Measurements from ENCODE around the gene TIMM13.

Gene TIMM13

DNA sequence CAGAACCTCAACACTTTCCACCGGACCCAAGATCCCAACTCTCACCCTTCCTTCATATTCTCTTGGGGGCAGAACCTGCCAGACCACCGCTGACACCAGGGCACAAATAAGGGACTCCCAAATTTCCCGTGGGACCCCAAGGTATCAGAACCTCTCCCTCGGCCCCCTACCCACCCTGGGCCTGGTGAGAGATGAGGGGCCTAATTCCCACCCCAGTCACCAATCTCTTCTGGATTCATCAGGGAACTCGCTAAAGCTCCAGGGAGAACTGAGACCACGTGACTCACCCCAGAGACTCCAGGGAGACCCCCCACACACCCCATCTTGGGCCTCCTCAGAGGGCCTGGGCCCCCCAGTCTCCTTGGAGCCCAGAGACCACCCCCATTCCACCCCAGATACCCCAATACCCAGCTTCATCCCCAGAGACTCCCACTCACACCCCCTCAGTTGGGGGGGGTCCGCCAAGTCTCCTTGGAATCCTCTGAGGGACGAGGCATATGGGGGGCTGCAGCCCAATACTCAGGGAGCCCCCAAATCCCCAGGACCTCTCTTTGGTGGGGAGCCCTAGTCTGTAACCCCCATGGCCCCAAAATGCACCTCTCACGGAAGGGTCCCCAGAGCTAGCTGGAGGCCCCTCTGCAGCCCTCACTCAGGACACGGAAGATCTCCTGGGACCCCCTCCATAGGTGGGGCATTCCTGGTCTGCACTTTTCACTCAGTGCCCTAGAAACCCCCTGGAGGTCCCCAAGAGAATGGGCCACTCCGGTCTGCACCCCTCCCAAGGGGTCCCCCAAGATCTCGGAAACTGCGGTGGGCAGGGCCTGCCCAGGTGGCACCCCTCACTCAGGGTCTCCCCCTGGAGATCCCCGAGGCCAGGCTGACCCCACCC lies 27.8 kb upstream of the TIMM13 start:
- DNase-seq = no peak

DNA sequence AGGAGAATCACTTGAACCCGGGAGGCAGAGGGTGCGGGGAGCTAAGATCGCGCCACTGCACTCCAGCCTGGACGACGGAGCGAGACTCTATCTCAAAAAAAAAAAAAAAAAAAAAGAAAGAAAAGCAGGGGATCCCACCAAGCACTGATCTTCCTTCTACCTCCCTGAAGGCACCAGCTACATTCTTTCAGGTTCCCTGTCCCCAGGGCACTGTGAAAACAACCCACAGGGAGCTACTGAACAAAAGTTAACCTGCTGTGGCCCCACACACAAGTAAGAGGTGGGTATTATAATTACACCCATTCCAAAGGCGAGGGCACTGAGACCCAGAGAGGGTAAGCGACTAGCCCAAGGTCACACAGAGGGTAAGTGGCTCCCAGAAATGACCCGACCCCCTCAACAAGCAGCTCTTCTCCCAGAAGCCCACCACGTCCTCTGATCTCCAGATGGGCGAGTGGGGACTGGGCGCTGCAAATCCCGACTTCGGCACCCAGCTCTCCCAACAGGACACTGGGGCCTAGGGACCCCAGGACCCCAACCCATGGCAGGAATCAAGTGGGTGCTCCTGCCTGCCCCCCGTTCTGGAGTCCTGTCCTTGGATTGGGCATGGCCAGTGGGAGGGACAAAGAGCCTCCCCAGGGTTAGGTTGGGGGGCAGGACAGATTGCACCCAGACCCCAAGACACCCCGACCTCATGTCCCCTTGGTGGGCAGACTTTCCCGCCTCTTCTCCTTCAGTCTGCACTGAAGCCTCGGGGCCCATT lies 27.0 kb upstream of the TIMM13 start:
- no peak for DNase-seq

DNA sequence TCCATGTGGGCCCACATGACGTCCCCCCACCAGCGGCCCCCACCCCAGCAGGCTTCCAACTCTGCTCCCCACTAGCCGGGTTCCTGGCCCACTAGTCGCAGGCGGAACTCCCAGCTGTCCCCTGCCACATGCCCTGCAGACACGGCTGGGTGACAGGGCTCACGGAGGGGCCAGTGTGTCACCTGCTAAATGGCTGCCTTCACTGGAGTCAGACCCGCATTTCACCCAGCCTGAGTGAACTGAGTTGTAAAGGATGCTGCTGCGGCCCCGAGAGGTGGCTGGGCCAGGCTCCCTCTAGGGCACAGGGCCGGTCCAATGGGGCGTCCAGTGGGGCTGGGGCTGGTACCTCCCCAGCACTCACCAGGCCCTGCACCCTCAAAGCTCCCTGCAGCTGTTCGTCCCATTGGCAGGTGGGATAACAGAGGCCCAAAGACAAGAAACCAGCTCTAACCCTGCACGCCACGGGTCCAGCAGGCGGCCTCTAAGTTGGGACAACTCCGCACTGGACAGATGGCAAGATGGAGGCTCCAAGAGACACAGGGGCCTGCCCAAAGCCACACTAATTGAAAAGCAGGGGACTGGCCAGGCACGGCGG lies 26.1 kb upstream of the TIMM13 start:
- no peak for DNase-seq

DNA sequence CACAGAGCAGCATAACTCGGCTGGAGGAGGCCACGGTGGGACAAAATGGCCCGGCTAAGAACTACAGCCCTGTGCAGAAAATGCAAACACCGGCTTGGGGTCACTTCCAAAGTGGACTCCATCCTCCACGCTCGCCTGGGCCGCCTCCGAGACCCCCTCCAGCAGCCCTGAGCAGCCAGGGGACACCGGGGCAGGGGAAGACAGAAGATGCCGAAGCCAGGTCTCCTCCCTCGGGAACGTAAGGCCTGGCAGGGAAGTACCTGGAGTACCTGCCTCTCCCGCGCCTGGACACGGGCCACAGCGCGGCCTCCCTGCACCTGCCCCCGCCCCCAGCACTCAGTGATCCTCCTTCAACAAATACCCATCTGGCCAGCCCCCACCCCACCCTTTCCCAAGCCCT lies 24.4 kb upstream of the TIMM13 start:
- DNase-seq = no peak

DNA sequence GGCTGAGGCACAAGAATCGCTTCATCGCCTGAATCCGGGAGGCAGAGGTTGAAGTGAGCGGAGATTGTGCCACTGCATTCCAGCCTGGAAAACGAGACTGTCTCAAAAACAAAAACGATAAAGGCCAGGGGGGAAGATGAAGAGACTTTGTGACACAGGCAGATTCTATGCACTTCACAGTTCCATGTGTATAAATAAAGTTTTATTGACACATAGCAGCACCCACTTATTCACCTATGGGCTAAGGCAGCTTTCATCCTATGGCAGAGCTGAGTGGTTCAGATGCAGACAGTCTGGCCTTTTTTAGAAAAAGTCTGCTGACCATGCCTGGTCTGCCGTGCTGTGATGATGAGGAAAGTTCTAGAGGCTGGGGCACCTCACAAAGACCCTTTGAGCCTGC lies 23.8 kb upstream of the TIMM13 start:
- DNase-seq = no peak

DNA sequence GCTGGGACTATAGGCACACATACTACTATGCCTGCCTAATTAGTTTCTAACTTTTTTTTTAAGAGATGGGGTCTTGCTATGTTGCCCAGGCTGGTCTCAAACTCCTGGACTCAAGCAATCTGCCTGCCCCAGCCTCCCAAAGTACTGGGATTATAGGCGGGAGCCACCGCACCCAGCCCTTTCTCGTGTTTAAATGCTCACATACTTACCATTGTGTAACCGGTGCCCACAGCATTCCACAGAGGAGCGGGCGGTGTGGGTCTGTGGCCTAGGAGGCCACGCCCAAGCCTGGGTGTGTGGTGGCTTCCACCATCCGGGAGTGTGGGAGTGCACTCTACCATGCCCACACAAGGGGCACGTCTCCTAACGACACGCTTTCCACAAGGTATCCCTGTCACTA lies 21.6 kb upstream of the TIMM13 start:
- no peak for DNase-seq

DNA sequence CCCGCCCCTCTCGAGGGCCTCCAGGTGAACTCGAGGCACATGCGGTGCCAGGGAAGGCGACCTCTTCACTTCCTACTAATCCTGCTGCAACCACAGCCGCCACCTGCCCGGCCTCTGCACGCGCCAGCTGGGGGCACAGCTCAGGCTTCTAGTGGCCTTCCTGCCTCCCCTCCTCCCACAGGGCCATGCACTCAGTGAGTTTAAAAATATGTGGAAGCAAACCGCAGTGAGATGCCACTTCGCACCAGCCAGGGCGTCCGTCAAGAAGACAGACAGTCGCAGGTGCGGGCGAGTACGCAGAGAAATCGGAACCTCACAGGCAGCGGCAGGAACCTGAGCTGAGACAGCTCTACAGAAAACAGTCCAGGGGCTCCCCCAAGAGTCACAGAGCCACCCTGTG lies 19.0 kb upstream of the TIMM13 start:
- no peak for DNase-seq

DNA sequence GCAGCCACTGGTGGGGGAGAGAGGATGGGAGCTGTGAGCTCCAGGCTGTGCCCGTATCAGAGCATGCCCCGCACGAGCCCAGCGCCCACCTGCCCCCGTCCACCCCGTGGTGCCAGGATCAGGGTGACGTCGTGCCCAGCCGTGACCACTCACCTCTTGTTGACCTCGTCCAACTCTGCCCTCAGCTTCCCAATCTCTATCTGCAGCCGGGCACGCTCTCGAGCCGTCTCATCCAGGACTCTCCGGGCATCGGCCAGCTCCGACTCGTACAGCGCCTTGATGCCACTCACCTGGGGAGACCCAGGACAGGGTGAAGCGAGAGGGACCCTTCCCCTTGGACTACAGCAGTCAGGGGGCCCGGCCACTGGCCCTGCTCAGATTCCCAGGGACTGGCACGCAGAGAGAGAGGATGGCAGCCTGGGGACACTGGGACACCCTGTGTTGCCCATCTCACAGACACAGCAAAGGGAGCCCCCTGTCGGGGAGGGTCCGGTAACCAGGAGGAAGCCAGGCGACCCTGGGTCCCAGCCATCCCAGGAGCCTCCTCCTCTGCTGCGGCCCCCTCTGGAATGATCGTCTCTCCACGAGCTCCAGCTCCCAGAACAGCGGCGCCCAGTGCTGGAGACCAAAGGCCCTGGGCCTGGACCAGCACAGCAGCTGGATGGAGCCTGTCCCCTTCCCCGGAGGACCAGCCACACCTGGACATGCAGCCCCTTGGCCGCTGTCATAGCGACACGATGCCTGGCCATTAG lies 17.0 kb upstream of the TIMM13 start:
- no peak for DNase-seq

DNA sequence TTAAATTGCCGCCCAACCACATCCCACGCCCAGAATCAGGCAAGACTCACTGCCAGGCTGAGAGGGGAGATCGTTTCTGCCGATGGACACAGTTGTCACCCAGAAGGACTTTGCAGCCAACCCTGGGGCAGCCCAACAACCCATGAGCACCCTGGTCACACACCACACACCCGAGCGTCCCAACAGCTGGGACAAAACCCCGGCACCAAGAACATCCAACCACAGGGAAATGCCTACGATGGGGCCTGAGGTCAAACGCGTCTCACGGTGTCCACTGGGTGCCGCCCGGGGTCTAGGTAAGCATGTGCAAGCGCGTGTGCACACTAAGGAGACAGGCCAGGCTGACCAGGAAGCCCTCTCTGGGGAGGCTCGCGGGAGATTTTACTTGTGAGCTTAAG lies 16.4 kb upstream of the TIMM13 start:
- no peak for DNase-seq

DNA sequence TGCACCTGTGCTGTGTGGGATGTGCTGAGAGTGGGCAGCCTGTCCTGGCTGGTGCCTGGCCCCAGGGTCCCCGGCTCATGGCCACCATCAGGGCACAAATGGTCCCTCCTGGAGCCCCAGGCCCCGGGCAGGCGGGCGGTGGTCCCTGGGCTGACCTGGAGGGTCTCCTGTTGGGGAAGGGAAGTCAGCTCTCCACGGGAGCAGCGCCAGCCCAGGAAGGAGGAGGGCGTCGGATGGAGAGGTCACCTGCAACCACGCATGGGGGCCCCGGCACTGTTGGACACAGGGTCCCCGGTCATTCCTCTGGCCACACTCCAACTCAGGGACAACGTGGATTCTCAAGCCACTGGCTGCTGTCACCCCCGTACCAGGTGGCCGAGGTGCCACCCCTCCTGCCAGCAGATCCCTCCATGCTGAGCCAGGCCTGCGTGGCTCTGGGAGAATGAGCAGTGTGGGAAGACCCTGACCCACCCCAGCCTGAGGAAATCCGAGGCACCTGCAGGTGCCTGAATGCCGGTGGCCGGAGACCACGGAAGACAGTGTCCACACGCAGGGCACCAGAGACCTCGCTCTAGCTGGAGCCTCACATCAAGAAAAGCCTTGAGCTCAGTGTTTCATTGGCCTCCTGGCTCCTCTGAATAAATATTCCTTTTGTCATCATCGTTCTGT lies 15.9 kb upstream of the TIMM13 start:
- no peak for DNase-seq

DNA sequence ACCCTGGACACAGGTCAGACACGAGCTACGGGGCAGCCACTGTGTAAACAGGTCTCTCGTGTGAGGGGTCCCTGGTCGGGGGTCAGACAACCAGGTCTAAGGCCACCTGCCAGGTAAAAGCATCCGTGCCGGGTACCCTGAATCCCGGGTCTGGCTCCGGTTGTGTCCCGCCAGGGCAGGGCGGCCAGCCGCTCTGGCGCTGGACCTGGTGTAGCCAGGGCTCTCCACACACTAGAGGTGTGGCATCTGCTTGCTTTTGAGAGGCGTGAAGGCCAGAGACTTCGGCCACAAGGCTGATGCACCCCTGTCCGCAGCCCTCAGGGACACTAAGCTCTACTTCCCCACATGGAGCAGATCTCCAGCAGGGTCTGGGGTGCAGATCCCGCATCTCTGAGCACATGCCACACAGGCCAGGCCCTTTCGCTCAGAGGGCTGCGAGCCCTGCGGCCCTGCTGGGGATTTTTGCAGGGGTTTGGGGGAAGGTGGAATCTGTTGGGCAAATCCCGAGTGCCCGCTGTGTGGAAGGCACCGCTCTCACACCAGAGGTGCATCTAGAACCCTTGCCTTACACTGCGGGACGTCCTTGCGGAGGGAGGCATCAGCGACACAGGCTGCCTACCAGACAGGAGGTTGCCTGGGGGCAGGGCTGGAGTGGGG lies 13.8 kb upstream of the TIMM13 start:
- no peak for DNase-seq

DNA sequence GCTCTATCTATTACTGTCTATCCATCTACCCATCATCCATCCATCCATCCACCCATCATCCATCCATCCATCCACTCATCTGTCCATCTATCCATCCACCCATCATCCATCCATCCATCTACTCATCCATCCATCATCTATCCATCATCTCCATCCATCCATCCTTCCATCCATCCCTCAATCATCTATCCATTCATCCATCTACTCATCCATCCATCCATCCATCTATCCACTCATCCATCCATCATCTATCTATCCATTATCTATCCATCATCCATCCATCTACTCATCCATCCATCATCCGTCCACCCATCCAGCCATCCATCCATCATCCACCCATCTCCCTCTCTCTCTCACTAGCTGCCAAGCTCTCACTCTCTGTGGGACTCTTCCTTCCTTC lies 13.1 kb upstream of the TIMM13 start:
- DNase-seq = no peak

DNA sequence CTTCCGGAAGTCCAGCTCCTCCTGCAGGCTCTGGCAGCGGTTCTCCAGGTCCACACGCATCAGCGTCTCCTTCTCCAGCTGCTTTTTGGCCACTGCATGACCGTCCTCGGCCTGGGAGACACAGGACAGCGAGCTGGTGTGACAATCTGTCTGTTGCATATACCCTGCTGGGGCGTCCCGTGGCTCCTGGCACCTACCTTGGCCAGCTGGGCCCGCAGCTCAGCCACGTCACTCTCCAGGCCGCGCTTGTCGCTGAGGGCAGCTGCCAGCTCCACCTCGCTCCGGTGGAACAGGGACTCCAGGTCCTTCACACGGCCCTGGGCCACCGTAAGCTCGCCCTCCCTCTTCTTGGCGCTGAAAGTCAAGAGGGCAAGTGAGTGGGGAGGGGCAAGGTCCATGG lies 10.8 kb upstream of the TIMM13 start:
- DNase-seq = no peak

DNA sequence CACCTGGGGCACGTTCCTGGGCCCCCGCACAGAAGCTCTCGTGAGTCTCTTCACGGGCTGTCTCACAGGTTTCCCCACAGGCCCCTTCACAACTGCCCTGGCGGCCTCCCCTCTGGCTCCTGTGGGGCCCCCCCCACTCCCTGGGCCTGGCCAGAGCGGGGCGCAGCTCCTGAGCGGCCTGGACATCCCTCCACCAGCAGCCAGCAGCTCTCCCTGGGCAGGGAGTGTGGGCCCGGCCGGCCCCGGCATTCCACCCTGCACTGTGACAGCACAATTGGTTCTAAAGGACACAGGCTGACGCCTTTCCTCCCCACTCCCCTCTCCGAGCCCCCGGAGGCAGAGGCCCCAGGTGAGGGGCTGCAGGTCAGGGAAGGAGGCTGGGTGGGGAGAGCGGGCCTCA lies 9.5 kb upstream of the TIMM13 start:
- DNase-seq = no peak

DNA sequence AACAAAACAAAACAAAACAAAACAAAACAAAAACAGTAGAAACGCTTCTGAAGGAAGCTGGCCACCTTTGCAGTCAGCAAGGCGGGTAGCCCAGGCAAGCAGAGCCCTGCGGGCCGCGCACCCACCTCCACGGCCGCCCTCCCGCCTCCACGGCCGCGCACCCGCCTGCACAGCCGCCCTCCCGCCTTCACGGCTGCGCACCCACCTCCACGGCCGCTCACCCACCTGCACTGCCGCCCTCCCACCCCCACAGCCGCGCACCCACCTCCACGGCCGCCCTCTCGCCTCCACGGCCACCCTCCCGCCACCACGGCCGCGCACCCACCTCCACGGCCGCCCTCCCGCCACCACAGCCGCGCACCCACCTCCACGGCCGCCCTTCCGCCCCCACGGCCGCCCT lies 9.0 kb upstream of the TIMM13 start:
- DNase-seq = no peak

DNA sequence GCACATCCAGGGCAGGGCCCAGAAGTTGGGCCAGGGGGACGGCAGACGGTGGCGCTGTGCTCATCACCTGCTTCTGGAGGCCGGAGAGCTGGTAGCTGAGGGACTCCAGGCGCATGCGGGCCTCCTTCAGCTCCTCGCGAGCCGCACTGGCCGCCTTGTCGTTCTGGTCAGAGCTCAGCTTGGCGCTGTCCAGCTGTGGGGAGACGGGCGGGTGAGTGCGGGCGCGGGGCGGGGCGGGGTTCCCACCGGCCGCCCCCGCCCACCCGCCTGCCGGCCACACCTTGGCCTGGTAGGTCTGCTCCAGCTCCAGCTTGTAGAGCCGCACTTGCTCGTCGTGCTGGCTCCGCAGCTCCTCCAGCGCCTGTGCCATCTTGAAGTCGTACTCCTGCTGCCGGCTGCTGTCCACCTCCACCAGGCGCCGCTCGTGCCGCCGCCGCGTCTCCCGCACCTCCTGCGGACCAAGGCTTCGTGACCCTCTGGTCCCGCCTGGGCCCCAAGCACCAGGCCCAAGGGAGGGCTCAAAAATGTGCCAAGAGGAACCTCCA lies 7.4 kb upstream of the TIMM13 start:
- DNase-seq = no peak

DNA sequence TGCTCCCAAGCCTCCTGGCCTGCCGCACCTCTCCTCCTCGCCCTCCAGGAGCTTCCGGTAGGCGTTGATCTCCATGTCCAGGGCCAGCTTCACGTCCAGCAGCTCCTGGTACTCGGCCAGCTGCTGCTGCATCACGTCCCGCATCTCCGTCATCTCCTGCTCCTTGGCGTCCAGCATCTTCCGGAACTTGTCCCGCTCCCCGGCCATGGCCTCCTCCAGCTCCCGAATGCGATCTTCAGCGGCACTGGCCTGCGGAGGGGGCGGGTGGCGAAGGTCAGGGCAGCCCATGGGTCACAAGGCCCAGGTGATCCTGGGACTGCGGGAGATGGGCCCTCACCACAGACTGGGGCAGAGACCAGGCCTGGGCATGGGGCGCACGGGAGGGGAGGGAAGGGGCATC lies 6.9 kb upstream of the TIMM13 start:
- DNase-seq = no peak

DNA sequence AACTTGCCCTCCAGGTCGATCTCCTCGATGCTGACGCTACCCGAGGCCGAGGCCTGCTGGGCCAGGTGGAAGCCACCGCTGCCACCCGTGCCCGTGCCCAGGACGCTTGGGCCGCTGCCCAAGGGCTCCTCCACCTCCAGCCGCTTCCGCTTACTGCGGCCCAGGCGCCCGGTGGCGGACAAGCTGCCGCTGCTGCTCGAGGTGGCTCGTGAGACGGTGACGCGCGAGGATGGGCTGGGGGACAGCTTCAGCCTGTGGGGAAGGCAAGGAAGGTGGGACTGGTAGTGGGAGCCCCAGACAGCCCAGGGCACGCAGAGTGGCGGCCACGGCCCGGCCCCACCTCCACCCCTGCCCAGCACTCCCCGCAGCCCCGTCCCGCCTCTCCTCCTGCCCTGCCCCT lies 6.5 kb upstream of the TIMM13 start:
- no peak for DNase-seq

DNA sequence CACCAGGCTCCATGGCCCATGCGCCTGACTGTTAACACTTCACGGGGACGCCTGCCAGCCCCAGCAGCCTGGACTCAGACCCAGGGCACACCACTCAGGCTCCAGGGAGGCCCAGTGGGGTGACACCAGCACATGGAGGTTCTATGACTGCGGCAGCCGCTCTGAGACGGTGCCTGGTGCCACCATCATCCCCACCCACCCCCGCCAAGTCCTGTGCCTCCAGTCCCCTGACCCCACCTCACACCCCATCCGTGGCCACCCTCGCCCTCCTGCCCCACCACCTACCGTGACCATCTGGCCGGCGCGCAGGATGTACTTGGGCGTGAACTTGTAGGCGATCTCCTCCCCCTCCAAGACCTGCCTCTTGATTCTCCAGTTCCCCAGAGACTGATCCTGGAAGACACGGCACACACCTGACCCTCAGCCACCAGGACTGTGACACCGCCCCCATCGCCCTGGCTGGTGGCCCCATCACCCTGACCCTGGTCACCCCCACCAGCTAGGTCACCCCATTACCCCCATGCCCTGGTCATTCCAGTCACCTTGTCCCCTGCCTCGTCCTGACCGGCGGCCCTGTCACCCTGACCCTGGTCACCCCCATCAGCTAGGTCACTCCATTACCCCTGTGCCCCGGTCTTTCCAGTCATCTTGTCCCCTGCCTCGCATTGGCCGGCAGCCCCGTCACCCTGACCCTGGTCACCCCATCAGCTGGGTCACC lies 4.9 kb upstream of the TIMM13 start:
- DNase-seq = no peak

DNA sequence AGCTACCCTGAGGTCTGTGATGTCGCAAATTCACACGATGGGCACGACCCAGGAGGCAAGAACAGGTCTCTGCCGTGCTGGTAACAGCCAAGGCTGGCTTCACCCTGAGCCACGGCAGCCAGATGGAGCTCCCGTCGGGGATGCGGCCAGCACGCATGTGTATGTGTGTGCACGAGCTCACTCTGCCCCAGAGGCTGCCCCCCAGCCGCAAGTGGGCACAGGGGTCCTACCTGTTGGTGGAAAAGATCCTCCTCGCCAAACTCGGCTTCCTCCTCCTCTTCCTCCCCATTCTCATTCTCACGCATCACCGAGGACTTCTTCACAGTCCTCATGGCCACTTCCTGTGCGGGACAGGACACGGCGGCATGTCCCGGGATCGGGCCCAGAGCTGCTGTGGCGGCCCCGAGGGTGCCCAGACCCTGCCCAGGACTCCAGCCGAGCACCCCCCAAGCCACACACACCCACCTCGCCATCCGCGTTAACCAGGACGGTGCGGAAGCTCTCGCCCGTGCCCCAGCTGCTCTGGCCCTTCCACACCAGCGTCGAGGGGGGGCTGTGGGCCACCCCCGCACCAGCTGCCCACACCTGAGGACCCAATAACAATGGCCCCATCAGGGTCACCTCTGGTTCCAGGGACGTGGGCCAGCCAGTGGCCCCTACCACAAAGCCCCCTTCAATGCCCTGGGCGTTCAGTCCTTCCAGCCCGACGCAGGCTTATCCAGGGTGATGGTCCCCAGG lies 4.1 kb upstream of the TIMM13 start:
- no peak for DNase-seq

Measured in GOT3 (cell line).